Measurements from ENCODE around the gene FHAD1.

Gene FHAD1

DNA sequence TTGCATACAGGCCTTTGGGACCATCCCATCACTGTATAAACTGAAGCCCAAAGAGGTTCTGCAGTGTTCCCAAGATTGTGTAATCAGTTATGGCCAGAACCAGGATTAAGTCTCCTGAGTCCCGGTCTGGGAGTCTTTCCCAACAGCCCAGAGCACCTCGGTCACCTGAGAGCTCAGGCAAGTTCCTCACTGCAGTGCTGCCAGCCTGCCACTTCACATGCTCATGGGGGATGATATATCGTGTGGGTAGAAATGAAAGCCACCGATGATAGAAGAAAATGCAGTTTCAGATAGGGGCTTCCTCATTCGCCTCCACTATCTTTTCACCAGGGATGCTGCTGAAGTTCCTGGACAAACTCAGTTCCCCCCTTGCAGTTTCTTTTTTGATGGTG lies 30.4 kb downstream of the FHAD1 start:
- Histone ChIP-seq H3K4me2 (ENCODE audit: low read depth, low read length) (no peak overlapping the region), H3K79me2 (ENCODE audit: low read length) (no peaks in the 10 kb centered on the region), H3K27me3 (replicated peaks; ENCODE audit: insufficient read depth, low read length) (no peaks in the 10 kb centered on the region), H4K20me1 (ENCODE audit: insufficient read depth, low read length) (no peaks in the 10 kb centered on the region), H3K36me3 (replicated peaks; ENCODE audit: insufficient read depth, low read length) (no peaks in the 10 kb centered on the region), H3K9me3 (replicated peaks; ENCODE audit: insufficient read depth, low read length) (no peaks in the 10 kb centered on the region), H3K4me1 (ENCODE audit: low read length) (peaks cover under 1% of the 10 kb centered on the region; the same call in 1 of the 2 replicates), H3F3A (ENCODE audit: insufficient read depth, low read length) (no peaks in the 10 kb centered on the region), H3K9ac (ENCODE audit: low read length) (no peak overlapping the region), H3K9me2 (replicated peaks; ENCODE audit: insufficient read depth, low read length) (no peaks in the 10 kb centered on the region), H3K4me3 (ENCODE audit: low read length) (no peak overlapping the region), H2AFZ (ENCODE audit: low read length) (no peak overlapping the region), H3K27ac (ENCODE audit: low read length) (no peak overlapping the region)
- TF ChIP-seq EZH2phosphoT487 (IDR thresholded peaks at IDR 0.05; ENCODE audit: low read length) (no peak), CTCF (IDR thresholded peaks at IDR 0.05; ENCODE audit: low read length) (no peak), EZH2 (optimal IDR thresholded peaks at IDR 0.05; ENCODE audit: low read depth, low read length) (no peak)
- DNase-seq, result no peak

- TF ChIP-seq CTCF (IDR thresholded peaks at IDR 0.05; ENCODE audit: low read length), result no peak
- no peak for TF ChIP-seq EZH2 (optimal IDR thresholded peaks at IDR 0.05; ENCODE audit: low read depth, low read length)
- TF ChIP-seq EZH2phosphoT487 (IDR thresholded peaks at IDR 0.05; ENCODE audit: low read length), result no peak
- Histone ChIP-seq H3K79me2 (ENCODE audit: low read length) (no peaks in the 10 kb centered on the region), H3K27me3 (replicated peaks; ENCODE audit: insufficient read depth, low read length) (no peaks in the 10 kb centered on the region)
Measured at GRCh38 chr1:15277933-15278332, 30.9 kb downstream of the FHAD1 start.

GRCh38 chr1:15279576-15280230 lies 32.7 kb downstream of the FHAD1 start:
- no peaks in the 10 kb centered on the region for H3K79me2 ChIP-seq (ENCODE audit: low read length)
- H3K4me2 ChIP-seq (ENCODE audit: low read depth, low read length), result no peak overlapping the region
- H3K27me3 ChIP-seq (replicated peaks; ENCODE audit: insufficient read depth, low read length), result no peaks in the 10 kb centered on the region
- no peak overlapping the region for H3K9ac ChIP-seq (ENCODE audit: low read length)
- no peaks in the 10 kb centered on the region for H3F3A ChIP-seq (ENCODE audit: insufficient read depth, low read length)
- no peak overlapping the region for H3K27ac ChIP-seq (ENCODE audit: low read length)
- H4K20me1 ChIP-seq (ENCODE audit: insufficient read depth, low read length), result no peaks in the 10 kb centered on the region
- no peaks in the 10 kb centered on the region for H3K9me2 ChIP-seq (replicated peaks; ENCODE audit: insufficient read depth, low read length)
- H2AFZ ChIP-seq (ENCODE audit: low read length), result no peak overlapping the region
- no peak for DNase-seq
- H3K4me3 ChIP-seq (ENCODE audit: low read length), result no peak overlapping the region
- no peaks in the 10 kb centered on the region for H3K36me3 ChIP-seq (replicated peaks; ENCODE audit: insufficient read depth, low read length)
- TF ChIP-seq EZH2 (optimal IDR thresholded peaks at IDR 0.05; ENCODE audit: low read depth, low read length), result no peak
- no peak for TF ChIP-seq EZH2phosphoT487 (IDR thresholded peaks at IDR 0.05; ENCODE audit: low read length)
- TF ChIP-seq CTCF (IDR thresholded peaks at IDR 0.05; ENCODE audit: low read length), result no peak
- no peaks in the 10 kb centered on the region for H3K9me3 ChIP-seq (replicated peaks; ENCODE audit: insufficient read depth, low read length)
- peaks cover 4% of the 10 kb centered on the region; the same call in 1 of the 2 replicates for H3K4me1 ChIP-seq (ENCODE audit: low read length)

More at GRCh38 chr1:15277933-15278332, 30.9 kb downstream of the FHAD1 start:
- Histone ChIP-seq H3F3A (ENCODE audit: insufficient read depth, low read length) (no peaks in the 10 kb centered on the region), H3K9me2 (replicated peaks; ENCODE audit: insufficient read depth, low read length) (no peaks in the 10 kb centered on the region), H3K9me3 (replicated peaks; ENCODE audit: insufficient read depth, low read length) (no peaks in the 10 kb centered on the region), H2AFZ (ENCODE audit: low read length) (no peak overlapping the region), H3K4me2 (ENCODE audit: low read depth, low read length) (no peak overlapping the region), H4K20me1 (ENCODE audit: insufficient read depth, low read length) (no peaks in the 10 kb centered on the region), H3K27ac (ENCODE audit: low read length) (no peak overlapping the region), H3K4me3 (ENCODE audit: low read length) (no peak overlapping the region), H3K36me3 (replicated peaks; ENCODE audit: insufficient read depth, low read length) (no peaks in the 10 kb centered on the region), H3K9ac (ENCODE audit: low read length) (no peak overlapping the region), H3K4me1 (ENCODE audit: low read length) (no peaks in the 10 kb centered on the region)
- DNase-seq, result no peak

Measured in MM.1S (cell line).